D721Med (cell line): ENCODE results near the gene BCAS4.

Source experiments
- DNase-seq: peaks from one replicate; pipeline ENCODE4 v3.0.0; 2011; ENCODE audit warnings: low spot score; ENCODE audit not compliant: insufficient read length
- FAIRE-seq: peaks from 2 replicates; lab custom pipeline; 2011; peaks lifted over from hg19 to GRCh38; lab: Jason Lieb, UNC
- CTCF ChIP-seq: IDR thresholded peaks from 2 replicates; pipeline ENCODE4 v1.5.1; 2012; ENCODE audit warnings: mild to moderate bottlenecking, control low read depth; ENCODE audit not compliant: insufficient read depth; ENCODE audit errors: missing control alignments

BCAS4 gene

DNA sequence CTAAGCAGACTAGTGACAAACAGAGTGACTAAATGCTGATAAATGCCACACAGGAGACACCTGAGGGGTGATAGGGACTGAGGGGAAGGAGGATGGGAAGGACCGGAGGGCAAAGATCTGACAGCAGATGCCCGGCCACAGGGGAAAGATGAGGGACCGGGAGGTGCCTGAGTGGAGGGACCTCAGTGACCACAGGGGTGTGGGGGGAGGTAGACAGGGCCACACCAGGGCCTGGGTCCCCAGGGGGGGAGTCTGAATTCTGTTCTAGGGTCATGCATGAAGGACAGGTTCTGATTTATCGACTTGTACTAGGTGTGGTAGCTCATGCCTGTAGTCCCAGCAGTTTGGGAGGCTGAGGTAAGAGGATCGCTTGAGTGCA is 6.9 kb downstream of the BCAS4 start:
- DNase-seq (no peak), FAIRE-seq (no peak)
- TF ChIP-seq CTCF, result no peak

DNA sequence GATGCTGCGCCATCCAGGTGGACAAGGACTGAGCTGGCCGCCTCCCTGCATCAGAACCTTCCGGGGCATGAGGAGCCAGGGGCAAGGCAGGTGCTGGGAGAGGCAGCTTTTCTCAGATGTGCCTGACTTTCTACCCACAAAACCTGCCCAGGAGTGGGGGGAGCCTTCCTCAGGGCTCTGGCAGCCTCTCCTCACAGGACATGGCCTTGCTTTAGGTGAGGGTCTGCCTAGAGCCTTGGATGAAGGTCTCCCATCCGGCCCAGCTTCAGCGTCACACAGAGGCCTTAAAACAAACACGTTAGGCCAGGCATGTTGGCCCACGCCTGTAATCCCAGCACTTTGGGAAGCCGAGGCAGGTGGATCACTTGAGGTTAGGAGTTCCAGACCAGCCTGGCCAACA is 7.4 kb downstream of the BCAS4 start:
- no peak for DNase-seq
- no peak for FAIRE-seq
- no peak for TF ChIP-seq CTCF

DNA sequence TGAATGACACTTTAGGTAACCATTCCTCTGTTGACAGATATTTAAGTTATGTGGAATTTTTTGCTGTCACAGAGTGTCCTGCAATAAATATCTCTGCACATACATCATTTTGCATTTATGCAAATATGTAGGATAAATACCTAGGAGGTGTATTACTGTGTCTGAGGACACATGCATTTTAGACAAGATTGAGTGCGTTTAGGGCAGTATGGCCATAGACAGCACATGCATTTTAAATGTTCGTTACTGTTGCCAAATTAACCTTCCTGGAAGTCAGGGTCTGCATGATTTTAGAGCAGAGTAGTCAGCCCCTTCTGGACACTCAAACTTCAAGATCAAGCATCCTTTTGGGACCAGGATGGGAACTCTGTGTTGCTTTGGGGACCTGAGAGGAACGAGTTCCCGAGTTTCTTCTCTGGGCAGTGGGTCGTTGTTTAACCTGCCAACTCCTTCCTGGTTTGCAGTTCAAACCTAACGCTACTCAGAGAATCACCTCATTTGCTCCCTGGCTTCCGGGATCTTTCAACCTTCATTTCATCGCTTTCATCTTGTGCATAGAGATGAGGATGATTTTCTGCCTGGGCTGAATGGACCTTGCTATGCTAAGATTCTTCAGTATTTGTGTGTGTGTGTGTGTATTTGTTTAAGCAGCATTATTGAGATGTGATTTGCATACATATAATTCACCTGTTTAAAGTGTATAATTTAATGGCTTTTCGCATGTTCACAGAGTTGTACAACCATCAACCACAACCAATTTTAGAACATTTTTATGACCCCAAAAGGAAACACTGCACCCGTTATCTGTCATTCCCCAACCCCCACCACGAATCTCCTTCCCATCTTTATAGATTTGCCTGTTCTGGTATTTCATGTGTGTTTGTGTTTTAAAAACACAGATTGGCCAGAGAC is 9.8 kb downstream of the BCAS4 start:
- DNase-seq, result no peak
- TF ChIP-seq CTCF, result no peak
- FAIRE-seq, result no peak

DNA sequence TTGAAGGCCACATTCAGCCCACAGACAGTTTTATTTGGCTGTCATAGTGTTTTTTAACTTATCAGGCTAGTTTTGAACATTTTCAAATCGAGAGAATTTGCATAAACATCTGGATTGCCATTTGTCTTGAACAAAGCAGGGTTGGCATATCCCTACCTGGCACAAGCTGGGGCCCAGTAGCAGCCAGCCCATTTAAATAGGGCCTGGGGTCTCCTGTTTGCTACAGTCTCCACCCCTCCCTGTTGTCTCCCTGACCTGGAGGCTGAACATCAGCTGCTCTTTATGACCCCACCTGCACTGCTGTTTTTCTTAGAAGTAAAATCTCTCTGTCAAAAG is 10.5 kb downstream of the BCAS4 start:
- FAIRE-seq, result no peak
- no peak for TF ChIP-seq CTCF
- no peak for DNase-seq

- no peak for TF ChIP-seq CTCF
- no peak for FAIRE-seq
- no peak for DNase-seq
Measured at GRCh38 chr20:50806126-50806768, 11.4 kb downstream of the BCAS4 start.

DNA sequence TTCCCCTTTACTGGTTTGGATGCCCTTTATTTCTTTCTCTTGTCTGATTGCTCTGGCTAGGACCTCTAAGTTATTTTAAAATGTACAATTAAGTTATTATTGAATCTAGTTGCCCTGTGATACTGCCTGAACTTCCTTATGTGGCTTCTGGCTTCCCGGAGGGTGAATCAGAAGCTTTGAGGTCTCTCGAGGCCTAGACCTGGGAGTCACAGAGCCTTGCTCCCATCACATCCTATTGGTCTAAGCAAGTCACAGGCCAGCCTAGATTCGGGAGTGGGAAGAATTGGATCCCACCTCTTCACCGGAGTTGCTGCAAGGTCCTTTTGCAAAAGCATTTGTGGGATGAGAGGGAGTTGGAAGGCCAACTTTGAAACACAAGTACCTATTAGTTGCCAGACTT is 15.2 kb downstream of the BCAS4 start:
- no peak for FAIRE-seq

More for the DNA sequence above, 15.2 kb downstream of the BCAS4 start:
- no peak for TF ChIP-seq CTCF
- no peak for DNase-seq
